ENCODE results near the gene TMEM91. TPM values are rescaled to one million over a fixed set of nuclear protein-coding genes. Genes with fewer than 3 reads are reported as not detected.

The TMEM91 gene
- total and polyA plus RNA-seq, 2 of the 13 experiments (the other 11 are each of a cell fraction or from before 2014, with no cell fraction given) = 6.3 to 10.3 TPM

DNA sequence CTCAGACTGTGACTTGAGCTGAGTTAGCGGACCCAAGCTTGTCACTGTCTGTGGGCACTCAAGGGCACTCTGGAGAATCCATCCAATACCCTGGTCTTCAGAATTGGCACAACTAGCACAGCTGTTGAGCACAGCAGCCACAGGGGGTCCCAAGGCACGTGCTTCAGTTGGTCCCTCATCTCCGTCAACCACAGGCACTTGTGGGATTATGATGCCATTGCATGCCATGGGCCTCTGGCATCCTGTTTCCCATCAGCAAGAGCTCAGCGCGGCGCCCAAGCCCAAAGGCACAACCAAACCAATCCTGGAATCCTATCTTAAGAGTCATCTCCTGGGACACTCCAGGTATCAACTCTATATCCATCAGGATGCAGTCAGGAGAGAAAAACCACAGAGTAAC, 54.6 kb downstream of the TMEM91 start:
- in situ Hi-C loops (cut with HindIII; ENCODE audit: extremely low pct_ligation_motif_present, low pct_unique_long_range_greater_than_20kb) = no loop called here
- WGBS (ENCODE audit: low lambda C conversion rate) = 98% methylated on average over 6 of the region's 6 CpGs
- Histone ChIP-seq H3K9ac (ENCODE audit: insufficient read depth, low read depth, low read length) (no peak overlapping the region), H3K4me3 (replicated peaks in 1 of 3; ENCODE audit: insufficient read depth in 1 of 3, low read depth in 2 of 3, low read length in 3 of 3) (no peak overlapping the region), H3K4me1 (ENCODE audit: insufficient read depth, low read length) (peaks cover 41% of the 10 kb centered on the region), H3K79me2 (ENCODE audit: insufficient read depth, low read length) (no peaks in the 10 kb centered on the region), H3K27ac (ENCODE audit: extremely low read length, insufficient read depth, low read length) (no peak overlapping the region), H3K9me3 (ENCODE audit: low read length) (no peaks in the 10 kb centered on the region), H4K20me1 (ENCODE audit: insufficient read depth, low read length) (no peaks in the 10 kb centered on the region), H3K4me2 (ENCODE audit: low read depth, low read length) (no peak overlapping the region), H3K27me3 (ENCODE audit: control insufficient read depth in 1 of 2, insufficient read depth in 2 of 2, low read length in 2 of 2) (no peaks in the 10 kb centered on the region), H3K36me3 (replicated peaks in 1 of 2; ENCODE audit: control insufficient read depth in 1 of 2, insufficient read depth in 2 of 2, low read length in 2 of 2) (peaks cover 8 to 19% of the 10 kb centered on the region in 2 experiments; a peak in 4 of 5 replicates), H2AFZ (ENCODE audit: low read length) (no peak overlapping the region)
- FAIRE-seq (no peak), ATAC-seq (no peak), DNase-seq (ENCODE audit: low spot score) (no peak)
- no TSS peak for BruUV-seq (replicated peaks)
- POLR2A ChIA-PET = interaction anchor here (0.7 to 1.9 kb wide), 3 partner anchors 9 to 66 kb away, joined by 4 to 9 read pairs (median 6); partner anchors contain the start of gene DMAC2
- TF ChIP-seq STAT5B (CRISPR knock-in tag; IDR thresholded peaks at IDR 0.05) = no peak
- no peak for TF ChIP-seq TOPORS (CRISPR knock-in tag; IDR thresholded peaks at IDR 0.05)
- TF ChIP-seq SMYD3 (CRISPR knock-in tag; IDR thresholded peaks at IDR 0.05) = no peak
- TF ChIP-seq ZNF619 (CRISPR knock-in tag; IDR thresholded peaks at IDR 0.05) = no peak
- no peak for TF ChIP-seq MLLT10 (CRISPR knock-in tag; IDR thresholded peaks at IDR 0.05)
- no peak for TF ChIP-seq ZNF264 (CRISPR knock-in tag; IDR thresholded peaks at IDR 0.05)
- TF ChIP-seq ZSCAN20 (CRISPR knock-in tag; IDR thresholded peaks at IDR 0.05; ENCODE audit: borderline replicate concordance) = no peak
- TF ChIP-seq, protein P1, sequence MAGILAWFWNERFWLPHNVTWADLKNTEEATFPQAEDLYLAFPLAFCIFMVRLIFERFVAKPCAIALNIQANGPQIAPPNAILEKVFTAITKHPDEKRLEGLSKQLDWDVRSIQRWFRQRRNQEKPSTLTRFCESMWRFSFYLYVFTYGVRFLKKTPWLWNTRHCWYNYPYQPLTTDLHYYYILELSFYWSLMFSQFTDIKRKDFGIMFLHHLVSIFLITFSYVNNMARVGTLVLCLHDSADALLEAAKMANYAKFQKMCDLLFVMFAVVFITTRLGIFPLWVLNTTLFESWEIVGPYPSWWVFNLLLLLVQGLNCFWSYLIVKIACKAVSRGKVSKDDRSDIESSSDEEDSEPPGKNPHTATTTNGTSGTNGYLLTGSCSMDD (CRISPR knock-in tag; IDR thresholded peaks at IDR 0.05) = no peak
- no peak for TF ChIP-seq SALL1 (CRISPR knock-in tag; IDR thresholded peaks at IDR 0.05)
- TF ChIP-seq ZNF556 (CRISPR knock-in tag; IDR thresholded peaks at IDR 0.05; ENCODE audit: borderline replicate concordance) = no peak
- TF ChIP-seq ZNF557 (CRISPR knock-in tag; IDR thresholded peaks at IDR 0.05) = no peak
- TF ChIP-seq ZNF205 (CRISPR knock-in tag; IDR thresholded peaks at IDR 0.05) = no peak
- TF ChIP-seq MEF2D (CRISPR knock-in tag; IDR thresholded peaks at IDR 0.05) = no peak
- TF ChIP-seq NCOA2 (CRISPR knock-in tag; IDR thresholded peaks at IDR 0.05) = no peak
- TF ChIP-seq, protein P2, sequence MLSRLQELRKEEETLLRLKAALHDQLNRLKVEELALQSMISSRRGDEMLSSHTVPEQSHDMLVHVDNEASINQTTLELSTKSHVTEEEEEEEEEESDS (CRISPR knock-in tag; IDR thresholded peaks at IDR 0.05; ENCODE audit: borderline replicate concordance) = no peak
- TF ChIP-seq, protein P3, sequence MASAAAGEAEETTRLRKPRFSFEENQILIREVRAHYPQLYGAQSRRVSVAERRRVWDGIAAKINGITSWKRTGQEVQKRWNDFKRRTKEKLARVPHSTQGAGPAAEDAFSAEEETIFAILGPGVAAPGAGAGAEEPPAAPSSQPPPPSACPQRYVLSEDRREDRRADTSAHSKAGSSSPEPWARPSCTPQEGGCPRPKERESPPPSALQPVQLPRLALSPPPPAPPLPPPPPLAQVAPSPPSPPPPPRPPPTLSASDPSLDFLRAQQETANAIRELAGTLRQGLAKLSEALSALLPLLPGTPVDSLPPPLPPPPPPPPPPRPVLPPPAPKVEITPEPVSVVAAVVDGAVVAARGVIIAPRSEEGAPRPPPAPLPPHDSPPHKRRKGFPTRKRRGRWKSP (CRISPR knock-in tag; IDR thresholded peaks at IDR 0.05) = no peak
- TF ChIP-seq, protein P4, sequence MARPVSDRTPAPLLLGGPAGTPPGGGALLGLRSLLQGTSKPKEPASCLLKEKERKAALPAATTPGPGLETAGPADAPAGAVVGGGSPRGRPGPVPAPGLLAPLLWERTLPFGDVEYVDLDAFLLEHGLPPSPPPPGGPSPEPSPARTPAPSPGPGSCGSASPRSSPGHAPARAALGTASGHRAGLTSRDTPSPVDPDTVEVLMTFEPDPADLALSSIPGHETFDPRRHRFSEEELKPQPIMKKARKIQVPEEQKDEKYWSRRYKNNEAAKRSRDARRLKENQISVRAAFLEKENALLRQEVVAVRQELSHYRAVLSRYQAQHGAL (CRISPR knock-in tag; IDR thresholded peaks at IDR 0.05; ENCODE audit: not compliant biosample characterization) = no peak
- TF ChIP-seq POLR2G (IDR thresholded peaks at IDR 0.05; ENCODE audit: low read depth, low read length) = no peak
- intact Hi-C loops (cut with micrococcal nuclease; ENCODE audit: unreplicated experiment) = no loop called here
- CTCF ChIA-PET (ENCODE audit: low intra/inter-chr PET ratio, low total read pairs) = interaction anchor here (1.4 kb wide), 1 partner anchor 109 kb away, joined by 4 read pairs; no protein-coding TSS in a partner anchor

All from HepG2 (cell line).